ENCODE data around the gene SLC1A2.

DNA sequence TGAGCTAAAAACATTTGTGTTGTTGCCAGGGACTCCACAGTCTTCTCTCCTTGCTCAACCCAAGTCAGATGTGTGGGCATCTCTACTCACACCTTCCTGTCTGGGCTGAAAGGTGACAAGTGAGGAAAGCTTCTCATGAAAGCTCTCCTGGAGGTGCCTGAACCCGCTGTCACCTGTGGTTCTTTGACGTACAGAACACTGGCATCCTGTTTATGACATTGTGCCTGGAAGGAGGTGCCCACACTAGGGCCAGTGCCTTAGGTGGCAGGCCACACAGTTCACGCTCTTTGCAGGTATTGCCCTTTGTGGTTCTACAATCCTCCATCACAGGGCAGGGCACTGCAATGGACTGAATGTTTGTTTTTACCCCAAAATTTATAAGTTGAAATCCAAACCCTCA is 171.9 kb downstream of the SLC1A2 start:
- TF ChIP-seq, protein P1, sequence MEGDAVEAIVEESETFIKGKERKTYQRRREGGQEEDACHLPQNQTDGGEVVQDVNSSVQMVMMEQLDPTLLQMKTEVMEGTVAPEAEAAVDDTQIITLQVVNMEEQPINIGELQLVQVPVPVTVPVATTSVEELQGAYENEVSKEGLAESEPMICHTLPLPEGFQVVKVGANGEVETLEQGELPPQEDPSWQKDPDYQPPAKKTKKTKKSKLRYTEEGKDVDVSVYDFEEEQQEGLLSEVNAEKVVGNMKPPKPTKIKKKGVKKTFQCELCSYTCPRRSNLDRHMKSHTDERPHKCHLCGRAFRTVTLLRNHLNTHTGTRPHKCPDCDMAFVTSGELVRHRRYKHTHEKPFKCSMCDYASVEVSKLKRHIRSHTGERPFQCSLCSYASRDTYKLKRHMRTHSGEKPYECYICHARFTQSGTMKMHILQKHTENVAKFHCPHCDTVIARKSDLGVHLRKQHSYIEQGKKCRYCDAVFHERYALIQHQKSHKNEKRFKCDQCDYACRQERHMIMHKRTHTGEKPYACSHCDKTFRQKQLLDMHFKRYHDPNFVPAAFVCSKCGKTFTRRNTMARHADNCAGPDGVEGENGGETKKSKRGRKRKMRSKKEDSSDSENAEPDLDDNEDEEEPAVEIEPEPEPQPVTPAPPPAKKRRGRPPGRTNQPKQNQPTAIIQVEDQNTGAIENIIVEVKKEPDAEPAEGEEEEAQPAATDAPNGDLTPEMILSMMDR (IDR thresholded peaks at IDR 0.05) = no peak
- TF ChIP-seq, protein P2, sequence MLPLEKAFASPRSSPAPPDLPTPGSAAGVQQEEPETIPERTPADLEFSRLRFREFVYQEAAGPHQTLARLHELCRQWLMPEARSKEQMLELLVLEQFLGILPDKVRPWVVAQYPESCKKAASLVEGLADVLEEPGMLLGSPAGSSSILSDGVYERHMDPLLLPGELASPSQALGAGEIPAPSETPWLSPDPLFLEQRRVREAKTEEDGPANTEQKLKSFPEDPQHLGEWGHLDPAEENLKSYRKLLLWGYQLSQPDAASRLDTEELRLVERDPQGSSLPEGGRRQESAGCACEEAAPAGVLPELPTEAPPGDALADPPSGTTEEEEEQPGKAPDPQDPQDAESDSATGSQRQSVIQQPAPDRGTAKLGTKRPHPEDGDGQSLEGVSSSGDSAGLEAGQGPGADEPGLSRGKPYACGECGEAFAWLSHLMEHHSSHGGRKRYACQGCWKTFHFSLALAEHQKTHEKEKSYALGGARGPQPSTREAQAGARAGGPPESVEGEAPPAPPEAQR (CRISPR knock-in tag; IDR thresholded peaks at IDR 0.05) = no peak
- TF ChIP-seq, protein P3, sequence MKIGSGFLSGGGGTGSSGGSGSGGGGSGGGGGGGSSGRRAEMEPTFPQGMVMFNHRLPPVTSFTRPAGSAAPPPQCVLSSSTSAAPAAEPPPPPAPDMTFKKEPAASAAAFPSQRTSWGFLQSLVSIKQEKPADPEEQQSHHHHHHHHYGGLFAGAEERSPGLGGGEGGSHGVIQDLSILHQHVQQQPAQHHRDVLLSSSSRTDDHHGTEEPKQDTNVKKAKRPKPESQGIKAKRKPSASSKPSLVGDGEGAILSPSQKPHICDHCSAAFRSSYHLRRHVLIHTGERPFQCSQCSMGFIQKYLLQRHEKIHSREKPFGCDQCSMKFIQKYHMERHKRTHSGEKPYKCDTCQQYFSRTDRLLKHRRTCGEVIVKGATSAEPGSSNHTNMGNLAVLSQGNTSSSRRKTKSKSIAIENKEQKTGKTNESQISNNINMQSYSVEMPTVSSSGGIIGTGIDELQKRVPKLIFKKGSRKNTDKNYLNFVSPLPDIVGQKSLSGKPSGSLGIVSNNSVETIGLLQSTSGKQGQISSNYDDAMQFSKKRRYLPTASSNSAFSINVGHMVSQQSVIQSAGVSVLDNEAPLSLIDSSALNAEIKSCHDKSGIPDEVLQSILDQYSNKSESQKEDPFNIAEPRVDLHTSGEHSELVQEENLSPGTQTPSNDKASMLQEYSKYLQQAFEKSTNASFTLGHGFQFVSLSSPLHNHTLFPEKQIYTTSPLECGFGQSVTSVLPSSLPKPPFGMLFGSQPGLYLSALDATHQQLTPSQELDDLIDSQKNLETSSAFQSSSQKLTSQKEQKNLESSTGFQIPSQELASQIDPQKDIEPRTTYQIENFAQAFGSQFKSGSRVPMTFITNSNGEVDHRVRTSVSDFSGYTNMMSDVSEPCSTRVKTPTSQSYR (CRISPR knock-in tag; IDR thresholded peaks at IDR 0.05) = no peak
- TF ChIP-seq ZNF423 (CRISPR knock-in tag; IDR thresholded peaks at IDR 0.05) (no peak), NFATC4 (CRISPR knock-in tag; IDR thresholded peaks at IDR 0.05) (no peak), SP1 (CRISPR knock-in tag; conservative IDR thresholded peaks at IDR 0.05) (no peak), NR1H2 (CRISPR knock-in tag; IDR thresholded peaks at IDR 0.05) (no peak), ESRRA (CRISPR knock-in tag; IDR thresholded peaks at IDR 0.05; ENCODE audit: borderline replicate concordance) (no peak)
- TF ChIP-seq, protein P4, sequence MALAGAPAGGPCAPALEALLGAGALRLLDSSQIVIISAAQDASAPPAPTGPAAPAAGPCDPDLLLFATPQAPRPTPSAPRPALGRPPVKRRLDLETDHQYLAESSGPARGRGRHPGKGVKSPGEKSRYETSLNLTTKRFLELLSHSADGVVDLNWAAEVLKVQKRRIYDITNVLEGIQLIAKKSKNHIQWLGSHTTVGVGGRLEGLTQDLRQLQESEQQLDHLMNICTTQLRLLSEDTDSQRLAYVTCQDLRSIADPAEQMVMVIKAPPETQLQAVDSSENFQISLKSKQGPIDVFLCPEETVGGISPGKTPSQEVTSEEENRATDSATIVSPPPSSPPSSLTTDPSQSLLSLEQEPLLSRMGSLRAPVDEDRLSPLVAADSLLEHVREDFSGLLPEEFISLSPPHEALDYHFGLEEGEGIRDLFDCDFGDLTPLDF (CRISPR knock-in tag; IDR thresholded peaks at IDR 0.05) = no peak
